Glomerular visceral epithelial cell (primary cell): ENCODE measurements around the gene CWC15.
"Not testable (repeated sequence)": the region's sequence is repeated elsewhere in the genome, so short reads cannot be mapped to it uniquely, and the experiment has no call there.

ENCODE experiments used
- DNase-seq: peaks from one replicate; pipeline ENCODE4 v3.0.0-alpha.2; 2016; ENCODE audit errors: extremely low spot score

CWC15 gene

GRCh38 chr11:94973099-94973968, at the start of gene CWC15, which contains the start of gene KDM4D:
Gene CWC15 (minus strand): TSS chr11:94973556. CDS start chr11:94972185, 1,371 bp downstream.
Gene KDM4D (plus strand): TSS chr11:94973709. CDS start chr11:94997373, 23,664 bp downstream.
- peak; percentile 88 for DNase-seq

- not testable (repeated sequence) for DNase-seq
Observed at GRCh38 chr11:95021468-95021867, 48.1 kb upstream of the CWC15 start.

GRCh38 chr11:95016139-95016538, 42.8 kb upstream of the CWC15 start:
- DNase-seq, result no peak

- DNase-seq, result no peak
Observed at GRCh38 chr11:95014184-95014821, 40.9 kb upstream of the CWC15 start.

GRCh38 chr11:95011376-95011775, 38.0 kb upstream of the CWC15 start:
- DNase-seq, result no peak

- no peak for DNase-seq
Observed at GRCh38 chr11:95005642-95006041, 32.3 kb upstream of the CWC15 start.

- no peak for DNase-seq
Observed at GRCh38 chr11:95003716-95004115, 30.4 kb upstream of the CWC15 start.

- no peak for DNase-seq
Observed at GRCh38 chr11:94998285-94998684, 24.9 kb upstream of the CWC15 start.

- DNase-seq, result no peak
Observed at GRCh38 chr11:94997437-94997836, 24.1 kb upstream of the CWC15 start.

- no peak for DNase-seq
Observed at GRCh38 chr11:94993400-94993943, 20.1 kb upstream of the CWC15 start.

- no peak for DNase-seq
Observed at GRCh38 chr11:94988748-94989147, 15.4 kb upstream of the CWC15 start.

GRCh38 chr11:94987378-94987777, 14.0 kb upstream of the CWC15 start:
- DNase-seq, result no peak

GRCh38 chr11:94975599-94975998, 2.2 kb upstream of the CWC15 start:
- no peak for DNase-seq

GRCh38 chr11:94974178-94974577, 822 bp upstream of the CWC15 start:
- DNase-seq, result no peak

GRCh38 chr11:94972700-94973098, 657 bp downstream of the CWC15 start:
- DNase-seq, result no peak

- peak; percentile 14 for DNase-seq
Observed at GRCh38 chr11:94968334-94968958, 4.9 kb downstream of the CWC15 start.

GRCh38 chr11:94964934-94965333, 8.4 kb downstream of the CWC15 start:
- no peak for DNase-seq

- no peak for DNase-seq
Observed at GRCh38 chr11:94961255-94961654, 12.1 kb downstream of the CWC15 start.

- no peak for DNase-seq
Observed at GRCh38 chr11:94960488-94960887, 12.9 kb downstream of the CWC15 start.

- no peak for DNase-seq
Observed at GRCh38 chr11:94959179-94959578, 14.2 kb downstream of the CWC15 start.

- DNase-seq, result no peak
Observed at GRCh38 chr11:94958121-94958696, 15.1 kb downstream of the CWC15 start.

- DNase-seq, result no peak
Observed at GRCh38 chr11:94956963-94957362, 16.4 kb downstream of the CWC15 start.
